Measurements from ENCODE around the gene CHAT.

Gene CHAT

DNA sequence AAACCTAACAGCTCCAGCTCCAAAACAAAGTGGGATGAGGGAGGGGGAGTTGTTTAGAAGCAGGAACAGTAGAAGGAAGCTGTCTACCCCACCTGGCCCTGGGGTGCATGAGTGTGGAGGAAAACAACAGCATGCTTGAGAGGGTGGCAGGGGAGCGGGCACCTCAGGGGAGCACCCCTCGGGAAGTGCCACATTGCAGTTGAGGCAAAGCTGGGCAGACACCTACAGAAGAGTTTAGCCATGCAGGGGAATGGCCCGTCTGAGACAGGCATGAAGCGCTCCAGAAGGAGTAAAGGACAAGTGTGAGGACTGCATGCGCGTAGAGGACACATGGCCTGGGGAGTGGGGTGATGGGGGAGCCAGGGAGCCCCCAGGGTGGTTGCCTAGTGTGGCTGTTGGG, 18.1 kb downstream of the CHAT start:
- no peak for DNase-seq (ENCODE audit: low read depth in 2 of 2)

DNA sequence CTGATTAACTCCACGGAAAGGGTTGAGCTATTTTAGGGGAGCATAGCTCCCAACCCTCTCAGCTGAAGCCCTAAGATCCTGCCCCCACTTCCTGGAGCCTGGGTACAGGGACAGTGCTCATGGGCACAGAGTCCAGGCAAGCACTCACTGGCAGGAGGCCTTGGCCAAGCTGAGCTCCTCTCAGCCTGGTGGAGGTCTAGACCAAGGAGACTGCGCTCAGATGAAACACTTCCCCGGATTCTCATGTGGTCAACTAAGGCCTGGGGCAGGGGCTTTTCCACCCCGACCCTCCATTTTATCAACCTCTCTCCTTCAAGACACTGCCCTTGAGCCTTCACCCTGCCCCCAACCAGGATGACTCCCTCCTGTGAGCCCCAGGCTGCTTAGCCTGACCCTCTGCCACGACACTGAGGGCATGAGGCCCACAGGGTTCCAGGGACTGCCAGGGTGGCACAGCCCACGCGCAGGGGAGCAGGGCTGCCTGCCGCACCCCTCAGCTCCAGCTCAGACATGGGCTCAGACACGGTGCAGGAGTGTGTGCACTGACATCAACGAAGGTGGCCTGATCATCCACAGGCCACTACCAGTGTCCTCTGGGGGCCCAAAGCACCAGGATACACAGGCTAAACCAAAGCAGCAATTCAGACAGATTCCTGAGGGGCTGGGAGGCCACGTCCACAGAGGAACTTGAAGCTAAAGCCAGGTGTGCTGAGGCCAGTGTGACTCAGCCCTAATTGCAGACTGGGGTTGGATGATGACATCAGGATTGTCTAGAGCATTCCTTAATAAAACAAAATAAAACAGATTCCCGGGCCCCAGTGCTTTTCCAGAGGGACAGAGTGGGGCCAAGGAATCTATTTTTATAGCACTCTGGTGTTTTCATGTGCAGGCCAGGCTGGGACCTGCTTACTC, 18.8 kb downstream of the CHAT start:
- no peak for DNase-seq (ENCODE audit: low read depth in 2 of 2)

DNA sequence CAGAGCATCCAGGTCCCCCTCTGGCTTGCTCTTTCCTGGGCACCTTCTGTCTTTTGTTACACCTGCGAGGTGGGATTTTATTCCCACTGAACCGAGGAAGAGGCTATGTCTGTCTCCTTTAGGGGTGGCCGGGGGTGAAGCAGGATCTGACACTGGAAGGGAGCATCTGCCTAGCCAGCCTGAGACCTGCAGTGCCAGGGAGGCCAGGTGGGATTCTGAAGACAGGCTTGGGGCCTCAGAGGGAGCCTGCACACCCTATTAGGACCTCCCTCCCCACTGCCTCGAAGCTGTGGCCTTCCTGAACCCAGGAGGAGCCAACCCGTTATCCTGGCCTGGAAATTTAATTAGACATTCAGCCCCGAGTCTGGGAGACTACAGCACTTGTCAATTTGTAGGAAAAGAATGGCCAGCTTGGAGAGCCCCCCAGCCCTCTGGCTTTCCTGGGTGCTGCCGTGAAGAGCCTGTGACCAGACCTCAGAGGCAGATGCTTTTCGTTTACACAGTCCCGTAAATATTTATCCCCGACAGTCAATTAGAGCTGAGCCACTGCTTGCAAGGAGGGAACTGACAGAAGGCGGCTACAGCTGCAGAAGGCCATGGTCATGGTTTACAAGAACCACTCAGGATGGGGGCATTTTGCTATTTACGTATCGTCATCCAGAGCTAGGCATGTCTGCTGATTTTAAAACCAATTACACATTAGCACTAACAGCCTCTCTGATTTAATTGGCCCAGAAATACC, 19.7 kb downstream of the CHAT start:
- no peak for DNase-seq (ENCODE audit: low read depth in 2 of 2)

DNA sequence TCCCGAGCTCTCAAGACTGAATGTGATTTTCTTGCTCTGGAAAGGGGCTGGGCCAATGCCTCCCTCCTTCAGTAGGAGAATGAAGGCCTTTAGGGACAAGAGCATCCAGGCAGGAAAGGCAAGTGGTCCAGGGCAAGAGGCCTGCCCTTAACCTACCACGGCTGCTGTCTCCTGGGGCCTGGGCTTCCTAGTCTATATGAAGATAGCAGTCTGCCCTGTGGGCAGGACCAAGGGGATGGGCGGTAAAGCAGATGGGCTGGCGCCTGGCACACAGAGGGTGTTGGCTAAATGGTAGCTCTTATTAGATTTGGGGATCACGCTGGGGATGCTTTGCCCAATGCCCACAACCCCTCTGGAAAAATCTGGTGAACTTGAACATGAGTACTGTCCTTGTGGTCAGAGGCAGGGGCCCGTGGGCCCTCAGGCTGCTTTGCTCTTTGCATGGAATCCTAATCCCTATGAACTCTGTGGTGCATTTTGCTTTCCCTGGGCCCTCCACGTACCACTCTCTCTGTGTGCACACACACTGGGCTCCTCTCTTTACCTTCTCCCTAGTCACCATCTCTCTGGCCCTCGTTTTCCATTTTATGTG, 20.3 kb downstream of the CHAT start:
- no peak for DNase-seq (ENCODE audit: low read depth in 2 of 2)

DNA sequence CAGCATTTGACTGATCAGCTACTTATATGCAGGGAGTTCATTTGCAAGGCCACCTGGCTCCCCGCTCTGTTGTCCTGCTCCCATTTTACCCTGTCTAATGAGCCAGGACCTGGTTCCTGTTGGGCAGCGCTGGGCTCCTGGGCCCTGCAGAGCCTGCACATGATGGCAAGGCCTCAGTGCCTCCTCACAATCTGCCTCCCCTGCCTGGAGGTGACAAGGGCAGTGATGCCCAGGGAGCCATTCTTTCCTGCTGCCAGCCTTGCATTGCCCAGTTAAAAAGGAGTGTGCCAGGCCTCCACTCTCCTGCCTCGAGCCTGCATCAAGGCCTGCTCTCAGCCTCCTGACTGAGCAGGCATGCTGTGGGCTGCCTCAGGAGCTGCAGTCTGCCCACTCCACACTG, 28.5 kb downstream of the CHAT start:
- DNase-seq (ENCODE audit: low read depth in 2 of 2) = no peak

DNA sequence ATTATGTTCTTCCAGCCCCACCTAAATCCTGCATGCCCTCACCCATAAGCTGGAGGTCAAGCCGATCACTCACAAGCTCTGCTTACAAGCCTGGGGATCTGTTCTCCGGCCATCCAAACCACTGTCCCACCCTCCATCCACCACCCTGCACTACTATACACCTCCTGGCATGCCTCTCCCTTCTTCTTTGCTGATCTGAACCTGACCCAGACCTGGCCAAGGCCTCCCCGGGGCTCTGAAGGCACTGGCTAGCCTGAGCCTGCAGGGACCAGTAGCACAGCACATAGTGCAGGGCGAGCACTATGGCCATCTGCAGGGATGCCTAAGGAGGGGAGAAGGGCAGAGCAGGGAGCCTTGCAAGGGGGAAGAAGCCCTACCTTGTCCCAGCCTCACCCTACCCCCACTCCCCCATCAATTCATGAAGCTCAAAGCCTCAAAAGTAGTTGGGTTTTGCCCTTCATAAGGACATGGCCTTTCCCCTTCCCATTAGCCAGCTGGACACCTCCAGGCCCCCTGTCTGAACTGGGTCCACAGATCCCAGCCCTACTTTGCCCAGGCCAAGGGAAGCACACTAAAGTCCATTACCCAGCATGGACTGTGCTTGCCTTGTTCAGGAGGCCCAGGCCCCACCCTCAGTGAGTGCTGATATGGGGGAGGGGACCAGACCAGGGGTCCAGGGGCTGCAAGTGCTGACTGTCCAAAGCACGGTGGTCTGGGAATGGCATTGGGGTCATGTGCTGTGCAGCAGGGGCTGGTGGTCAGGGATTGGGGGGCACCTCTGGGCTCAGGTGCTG, 29.6 kb downstream of the CHAT start:
- no peak for DNase-seq (ENCODE audit: low read depth in 2 of 2)

DNA sequence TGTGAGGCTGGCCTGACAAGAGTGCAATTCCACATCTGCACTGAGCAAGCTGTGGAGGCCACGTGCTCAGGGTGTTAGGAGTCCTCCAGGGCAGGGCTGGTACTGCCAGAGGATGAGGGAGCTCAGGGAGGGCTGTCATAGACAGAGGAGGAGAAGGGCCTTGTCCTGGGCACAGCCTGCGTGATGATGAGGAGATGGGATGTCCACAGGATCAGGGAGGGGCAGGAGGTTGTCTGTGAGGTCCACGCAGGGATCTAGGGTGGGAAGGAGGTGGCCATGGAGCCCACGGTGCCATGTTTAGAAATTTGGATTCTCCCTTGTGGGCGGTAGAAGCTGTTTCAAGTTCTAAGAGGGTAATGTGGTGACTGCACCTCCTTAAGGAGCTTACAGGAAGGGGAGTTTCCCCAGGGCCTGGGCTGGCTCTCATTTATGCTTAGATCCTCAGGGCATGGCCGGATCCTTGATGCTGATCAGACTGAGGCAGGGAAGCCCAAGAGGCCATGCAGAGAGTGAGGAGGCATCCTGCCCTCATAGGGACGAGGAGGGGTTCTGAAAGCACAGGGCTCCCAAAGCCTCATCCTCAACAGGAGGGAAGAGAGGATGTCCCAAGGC, 30.3 kb downstream of the CHAT start:
- no peak for DNase-seq (ENCODE audit: low read depth in 2 of 2)

DNA sequence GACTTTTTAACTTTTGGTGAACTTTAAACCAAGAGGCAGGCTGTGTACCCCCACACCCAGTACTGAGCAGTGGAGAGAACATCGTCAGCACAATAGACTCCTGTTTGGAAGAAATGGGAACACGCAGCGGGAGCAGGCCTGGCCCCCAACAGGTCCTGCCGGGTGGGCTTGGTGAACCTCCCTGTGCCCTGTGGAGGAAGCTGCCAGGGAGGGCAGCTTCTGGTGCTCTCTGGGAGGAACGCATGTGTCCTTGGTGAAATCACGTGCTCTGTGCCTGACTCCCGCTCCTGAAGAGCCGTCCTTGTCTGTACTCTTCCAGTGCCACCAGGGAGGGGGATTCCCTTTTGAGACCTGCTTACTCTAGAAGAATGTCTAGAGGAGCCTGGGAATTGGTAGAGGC, 31.6 kb downstream of the CHAT start:
- no peak for DNase-seq (ENCODE audit: low read depth in 2 of 2)

DNA sequence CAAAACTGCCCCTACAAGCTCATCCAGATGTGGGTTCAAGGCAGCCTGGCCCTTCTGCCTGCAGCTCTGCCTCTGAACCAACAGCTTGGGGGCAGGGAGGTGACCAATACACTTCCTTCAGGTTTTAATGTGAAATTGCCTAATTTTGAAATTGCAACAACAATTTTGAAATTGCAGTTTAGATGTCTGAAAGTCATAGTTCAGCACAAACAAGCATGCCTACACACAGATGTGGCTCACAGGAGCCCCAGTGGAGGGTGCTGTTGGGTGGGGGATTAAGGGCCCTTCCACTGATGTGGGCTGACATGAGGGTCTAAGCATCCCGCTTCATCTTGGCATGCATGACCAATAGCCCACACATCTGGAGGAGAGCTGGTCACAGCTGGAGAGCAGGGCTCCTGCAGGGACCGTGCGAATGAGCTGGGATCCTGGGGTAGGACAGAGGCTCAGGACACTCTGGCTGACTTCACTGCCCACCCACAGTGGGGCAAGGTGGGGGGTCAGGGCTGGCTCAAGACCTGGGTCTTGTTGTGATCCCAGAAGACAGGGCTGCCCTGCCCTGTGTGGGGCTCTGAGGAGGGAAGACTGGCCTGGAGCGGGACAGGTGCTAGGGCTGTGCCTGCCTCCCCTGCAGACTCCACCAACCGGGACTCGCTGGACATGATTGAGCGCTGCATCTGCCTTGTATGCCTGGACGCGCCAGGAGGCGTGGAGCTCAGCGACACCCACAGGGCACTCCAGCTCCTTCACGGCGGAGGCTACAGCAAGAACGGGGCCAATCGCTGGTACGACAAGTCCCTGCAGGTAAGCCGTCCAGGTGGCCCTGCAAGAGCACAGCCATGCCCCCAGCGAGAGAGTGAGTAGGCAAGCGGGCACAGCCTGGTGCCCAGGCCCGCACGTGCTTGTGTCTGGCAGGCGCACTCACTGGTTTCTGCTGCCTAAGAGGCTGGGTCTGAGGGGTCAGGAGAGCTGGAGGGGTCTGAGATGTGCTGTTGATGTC, 32.3 kb downstream of the CHAT start:
- no peak for DNase-seq (ENCODE audit: low read depth in 2 of 2)

DNA sequence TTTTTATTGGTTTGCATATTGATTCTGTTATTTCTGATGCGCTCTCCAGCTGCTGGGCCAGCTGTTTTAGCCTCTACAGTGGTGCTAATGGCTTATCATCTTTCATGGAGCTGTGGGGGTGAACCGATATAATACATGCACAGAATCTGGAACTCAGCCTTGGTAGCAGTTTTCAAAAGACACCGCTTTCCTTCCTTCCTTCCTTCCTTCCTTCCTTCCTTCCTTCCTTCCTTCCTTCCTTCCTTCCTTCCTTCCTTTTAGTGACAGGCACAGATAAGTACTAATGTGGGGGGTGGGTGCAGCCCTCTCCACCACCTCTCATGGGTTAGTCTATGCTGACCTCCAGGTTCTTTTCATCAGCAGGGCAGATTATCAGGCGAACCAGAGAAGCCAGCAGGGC, 33.7 kb downstream of the CHAT start:
- no peak for DNase-seq (ENCODE audit: low read depth in 2 of 2)

DNA sequence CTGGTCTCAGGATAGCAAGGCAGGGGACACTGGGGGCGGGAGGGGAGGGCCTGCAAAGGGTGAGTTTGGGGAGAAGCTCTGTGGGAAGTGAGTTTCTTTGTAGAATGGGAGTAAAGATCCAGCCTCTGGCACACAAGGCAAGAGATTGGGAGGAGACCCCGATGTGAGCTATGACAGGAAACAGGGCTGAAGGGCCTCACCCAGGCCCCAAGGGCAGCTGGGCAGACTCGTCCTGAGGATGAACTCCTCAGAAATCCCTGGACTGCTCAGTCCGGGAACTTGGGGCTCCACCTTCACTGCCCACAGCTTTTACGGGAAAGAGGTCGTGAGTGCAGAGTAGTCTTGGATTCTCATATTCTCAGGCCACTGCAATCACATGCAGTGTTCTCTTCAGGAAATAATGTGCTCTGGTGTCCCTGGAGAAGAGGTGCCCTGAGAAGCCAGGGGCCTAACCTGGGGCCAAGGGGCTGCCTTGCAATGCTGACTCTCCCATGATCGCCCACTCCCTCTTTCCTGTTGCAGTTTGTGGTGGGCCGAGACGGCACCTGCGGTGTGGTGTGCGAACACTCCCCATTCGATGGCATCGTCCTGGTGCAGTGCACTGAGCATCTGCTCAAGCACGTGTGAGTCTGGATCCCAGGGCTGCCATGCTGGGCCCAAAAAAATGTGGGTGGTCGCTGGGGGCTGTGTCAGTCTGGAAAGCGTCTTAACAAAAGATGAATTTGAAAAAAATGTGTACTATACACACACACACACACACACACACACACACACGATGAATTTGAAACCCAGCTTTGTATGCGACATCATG, 34.4 kb downstream of the CHAT start:
- no peak for DNase-seq (ENCODE audit: low read depth in 2 of 2)

DNA sequence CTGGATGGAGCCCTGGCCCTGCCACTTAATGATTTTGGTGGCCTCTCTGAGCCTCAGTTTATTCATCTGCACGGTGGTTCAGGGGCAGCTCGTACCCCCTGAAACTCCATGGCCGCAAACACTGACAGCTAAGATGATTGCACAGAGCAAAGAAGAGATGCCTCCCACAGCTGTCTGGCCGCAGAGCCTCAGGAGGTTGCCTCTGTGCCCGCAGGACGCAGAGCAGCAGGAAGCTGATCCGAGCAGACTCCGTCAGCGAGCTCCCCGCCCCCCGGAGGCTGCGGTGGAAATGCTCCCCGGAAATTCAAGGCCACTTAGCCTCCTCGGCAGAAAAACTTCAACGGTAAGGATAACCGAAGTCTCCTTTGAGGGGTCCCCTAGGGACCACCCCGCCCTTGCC, 35.5 kb downstream of the CHAT start:
- DNase-seq (ENCODE audit: low read depth in 2 of 2) = no peak

DNA sequence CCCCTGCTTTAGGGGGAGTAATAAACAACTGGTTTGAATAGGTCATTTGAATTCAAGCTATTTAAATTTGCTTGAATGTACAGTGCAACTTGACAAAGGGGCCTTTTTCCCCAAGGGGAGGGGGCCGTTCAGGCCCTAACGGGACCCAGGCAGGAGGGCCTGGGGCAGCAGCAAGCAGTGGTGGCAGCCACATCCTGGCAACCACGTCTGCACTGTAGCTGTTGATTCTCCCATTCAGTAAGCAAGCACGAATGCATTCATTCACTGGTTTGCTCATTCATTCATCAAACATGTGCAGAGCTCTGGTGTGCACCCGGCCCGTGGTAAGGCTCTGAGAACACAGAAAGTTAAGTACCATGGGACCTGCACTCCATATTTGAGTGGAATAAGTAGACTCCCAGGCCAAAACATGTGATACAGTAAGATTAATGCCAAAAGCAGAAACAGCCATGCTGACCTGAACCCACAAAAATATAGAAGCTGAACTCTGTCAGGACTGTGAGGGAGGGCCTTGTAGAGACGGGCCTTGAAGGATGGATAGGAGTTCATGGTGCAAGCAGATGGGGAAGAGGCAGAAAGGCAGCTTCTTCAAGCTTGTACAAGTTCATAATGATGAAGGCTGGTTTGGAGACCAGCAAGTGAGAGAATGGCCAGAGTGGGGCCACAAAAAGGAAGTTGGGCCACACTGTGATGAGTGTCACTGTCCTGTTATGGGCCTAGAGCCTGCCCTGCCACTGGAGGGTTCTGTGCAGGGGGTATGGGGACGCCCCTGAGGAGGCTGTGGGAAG, 36.3 kb downstream of the CHAT start:
- DNase-seq (ENCODE audit: low read depth in 2 of 2) = no peak

DNA sequence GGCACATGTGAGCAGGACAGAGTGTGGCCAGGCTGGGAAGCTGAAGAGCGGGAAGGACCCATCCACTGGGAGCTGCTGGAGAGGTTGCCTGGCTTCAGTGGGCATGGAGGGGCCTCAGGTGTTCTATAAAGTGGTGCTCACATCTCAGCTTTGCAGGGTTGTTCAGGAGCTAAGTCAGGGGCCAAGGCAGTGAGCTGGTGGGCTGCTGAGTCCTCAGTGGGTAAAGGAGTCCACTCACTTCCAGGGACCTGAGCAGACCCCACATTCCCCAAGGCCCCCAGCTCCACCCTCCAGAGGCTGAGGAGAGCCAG, 36.8 kb downstream of the CHAT start:
- DNase-seq (ENCODE audit: low read depth in 2 of 2) = no peak

DNA sequence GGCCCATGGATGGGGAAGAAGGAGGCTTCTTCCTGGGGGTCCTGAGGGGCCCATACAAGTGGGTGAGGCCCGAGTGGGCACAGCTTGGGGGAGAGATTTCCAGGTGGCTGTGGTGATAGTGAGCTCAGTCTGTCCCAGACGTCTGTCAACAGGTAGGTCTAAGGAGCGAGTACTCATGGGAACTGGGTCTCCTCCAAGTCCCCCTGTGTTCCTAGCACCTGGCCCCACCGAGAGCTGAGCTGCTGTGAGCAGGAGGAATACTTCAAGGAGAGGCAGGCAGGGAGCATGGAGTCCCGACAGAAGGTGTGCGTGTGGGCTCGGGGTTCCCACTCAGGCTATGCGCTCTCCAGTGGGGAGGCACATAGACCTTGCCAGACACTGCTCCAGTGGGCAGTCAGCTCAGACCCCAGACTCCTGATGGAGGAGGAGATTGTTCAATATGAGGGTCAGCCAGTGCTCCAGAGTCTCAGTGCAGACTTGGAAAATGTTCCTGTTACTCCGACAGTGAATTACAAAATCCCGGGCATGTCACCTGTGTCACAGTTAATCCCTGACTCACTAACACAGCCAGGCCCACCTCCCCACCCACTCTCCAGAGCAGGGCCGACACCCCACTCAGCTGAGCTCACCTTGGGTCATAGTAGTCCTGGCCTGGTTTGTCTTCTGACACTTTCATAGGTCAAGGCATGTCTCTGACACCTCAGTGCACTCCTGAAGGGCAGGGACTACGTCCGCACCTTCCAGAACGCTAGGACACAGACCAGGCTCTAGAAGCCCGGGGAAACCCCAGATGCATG, 37.4 kb downstream of the CHAT start:
- no peak for DNase-seq (ENCODE audit: low read depth in 2 of 2)

DNA sequence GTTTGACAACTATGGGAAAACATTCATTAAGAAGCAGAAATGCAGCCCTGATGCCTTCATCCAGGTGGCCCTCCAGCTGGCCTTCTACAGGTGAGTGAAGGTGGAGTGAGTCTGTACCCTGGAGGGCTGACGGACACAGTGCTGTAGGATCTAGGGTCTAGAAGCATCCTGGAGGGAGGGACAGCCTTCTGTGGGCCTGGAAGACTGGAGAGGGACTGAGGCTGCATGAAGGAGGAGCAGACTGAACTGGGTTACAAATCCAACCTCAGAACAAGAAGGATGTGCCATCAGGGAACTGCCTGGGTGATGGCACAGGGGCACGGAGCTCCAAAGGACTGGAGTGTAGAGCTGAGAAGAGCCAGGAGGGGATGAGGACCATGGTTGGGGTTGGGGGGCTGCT, 38.1 kb downstream of the CHAT start:
- DNase-seq (ENCODE audit: low read depth in 2 of 2) = no peak

DNA sequence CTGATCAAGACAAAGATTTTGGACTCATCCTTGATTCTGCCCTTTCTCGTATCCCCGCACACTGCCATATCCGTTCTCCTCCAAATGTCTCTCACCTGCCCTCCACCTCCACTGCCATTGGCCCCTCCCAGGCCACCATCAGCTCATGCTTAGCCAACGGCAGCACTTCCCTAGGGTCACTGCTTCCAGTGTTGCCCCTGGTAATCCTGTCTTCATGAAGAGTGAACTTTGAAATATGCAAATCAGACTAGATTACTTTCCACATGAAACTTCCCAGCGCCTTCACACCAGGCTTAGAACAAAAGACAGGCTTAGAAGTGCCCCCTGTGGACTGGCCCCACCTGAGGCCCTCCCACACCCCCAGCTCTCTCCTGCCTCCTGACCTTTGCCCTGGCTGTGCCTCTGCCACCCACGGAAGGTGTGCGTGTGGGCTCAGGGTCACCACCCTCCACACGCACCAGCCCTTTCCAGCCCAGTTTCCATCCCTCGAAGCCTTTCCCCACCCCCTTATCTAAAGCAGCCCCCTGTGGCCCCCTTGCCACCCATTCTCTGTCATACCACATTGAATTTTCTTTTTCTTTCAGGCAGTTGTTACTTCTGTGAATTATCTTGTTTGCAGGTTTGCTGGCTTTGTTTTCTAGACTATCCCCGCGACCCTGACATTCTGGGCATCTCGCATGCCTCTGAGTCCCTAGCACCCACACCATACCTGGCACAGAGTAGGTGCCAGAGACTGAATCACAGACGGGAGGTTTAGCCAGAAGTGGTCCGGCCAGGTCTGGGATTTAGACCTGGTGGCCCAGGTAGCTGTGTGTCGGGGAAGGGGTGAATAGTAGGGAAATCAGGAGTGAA, 38.8 kb downstream of the CHAT start:
- DNase-seq (ENCODE audit: low read depth in 2 of 2) = no peak
